GM23248 (cell line): ENCODE measurements around the gene TMEM74B.

ENCODE experiments used
- EZH2 ChIP-seq: fragments of 200-600 bp; sonication (generic); IDR thresholded peaks from 2 replicates; pipeline ENCODE4 v1.6.1; 2018; ENCODE audit warnings: antibody characterized with exemption, mild to moderate bottlenecking; ENCODE audit not compliant: insufficient read depth, poor library complexity, severe bottlenecking
- EZH2phosphoT487 ChIP-seq: fragments of 200-600 bp; sonication (generic); IDR thresholded peaks from 2 replicates; pipeline ENCODE4 v1.6.1; 2018; ENCODE audit warnings: antibody characterized with exemption, moderate library complexity, mild to moderate bottlenecking, low read depth; ENCODE audit not compliant: insufficient read depth

DNA sequence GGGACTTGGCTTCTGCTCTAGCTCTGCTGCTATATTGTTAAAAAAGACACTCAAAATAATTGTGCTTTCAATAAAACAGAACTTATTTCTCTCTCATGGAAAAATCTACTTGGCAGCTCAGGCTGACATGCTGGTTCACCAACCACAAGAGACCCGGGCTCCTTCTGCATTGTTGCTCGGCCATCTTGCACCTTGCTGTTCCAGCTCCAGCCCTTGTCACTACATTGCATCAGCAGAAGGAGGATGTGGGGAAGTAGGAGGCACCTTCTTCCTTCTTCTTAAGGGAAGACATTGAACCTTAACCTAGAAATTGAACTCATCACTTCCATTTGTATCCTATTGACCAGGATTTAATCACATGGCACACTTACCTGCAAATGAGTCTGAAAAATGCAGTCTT lies 11.9 kb upstream of the TMEM74B start:
- TF ChIP-seq EZH2 (no peak), EZH2phosphoT487 (no peak)
